MCF 10A (cell line): ENCODE results near the gene PTTG1IP2. TPM values are rescaled to one million over a fixed set of nuclear protein-coding genes. Genes with fewer than 3 reads are reported as not detected.

Experiments used
- BruUV-seq: library from RNA; stranded (reverse); fragments of 400-500 nt; replicated peaks from 2 replicates; lab custom pipeline; 2021; lab: Mats Ljungman, UMichigan
- CTCF ChIA-PET: fragments of 300-600 bp; sonication (Branson Sonifier 250); formaldehyde crosslinking; extraction: SDS; loops from one replicate; lab custom pipeline; 2021; ENCODE audit warnings: antibody characterized with exemption, inconsistent platforms; lab: Yijun Ruan, JAX
- POLR2A ChIA-PET: fragments of 300-600, 350-650 bp; sonication (Branson Sonifier 250); formaldehyde crosslinking; extraction: SDS; loops from one replicate; lab custom pipeline; 2020; ENCODE audit warnings: antibody characterized with exemption, inconsistent platforms; lab: Yijun Ruan, JAX
- DNase-seq: peaks from one replicate; pipeline ENCODE4 v3.0.0-alpha.2; 2018; ENCODE audit not compliant: unreplicated experiment
- H3K27ac Mint-ChIP-seq: one replicate; pipeline ENCODE4 v1.8.0; 2022; ENCODE audit warnings: mild to moderate bottlenecking, low read depth, mixed read lengths; ENCODE audit not compliant: unreplicated experiment
- H3K27me3 Mint-ChIP-seq: one replicate; pipeline ENCODE4 v1.8.0; 2022; ENCODE audit warnings: mixed read lengths; ENCODE audit not compliant: insufficient read depth, unreplicated experiment
- H3K36me3 Mint-ChIP-seq: one replicate; pipeline ENCODE4 v1.8.0; 2022; ENCODE audit warnings: mild to moderate bottlenecking, moderate library complexity, mixed read lengths; ENCODE audit not compliant: insufficient read depth, unreplicated experiment
- H3K4me1 Mint-ChIP-seq: one replicate; pipeline ENCODE4 v1.8.0; 2022; ENCODE audit warnings: mixed read lengths; ENCODE audit not compliant: insufficient read depth, unreplicated experiment
- H3K4me3 Mint-ChIP-seq: one replicate; pipeline ENCODE4 v1.8.0; 2022; ENCODE audit warnings: mild to moderate bottlenecking, moderate library complexity, mixed read lengths; ENCODE audit not compliant: unreplicated experiment
- H3K9me3 Mint-ChIP-seq: one replicate; pipeline ENCODE4 v1.8.0; 2022; ENCODE audit warnings: mixed read lengths; ENCODE audit not compliant: unreplicated experiment
- intact Hi-C: fragments of 100-400 bp; cut with micrococcal nuclease; formaldehyde crosslinking; loops from 2 replicates; pipeline ENCODE4 v1.14.1; 2022
- total RNA-seq: library from RNA; stranded (reverse); gene quantifications from 2 replicates; pipeline ENCODE4 v1.2.3, GENCODE V29; 2022
- TF ChIP-seq, protein P1 (sequence below): fragments of 200-600 bp; IDR thresholded peaks from one replicate; pipeline ENCODE4 v1.8.0; 2022; ENCODE audit warnings: antibody characterized with exemption, mild to moderate bottlenecking; ENCODE audit not compliant: unreplicated experiment

Gene PTTG1IP2
- total RNA-seq, 1 experiment from 2014 or later = not detected

DNA sequence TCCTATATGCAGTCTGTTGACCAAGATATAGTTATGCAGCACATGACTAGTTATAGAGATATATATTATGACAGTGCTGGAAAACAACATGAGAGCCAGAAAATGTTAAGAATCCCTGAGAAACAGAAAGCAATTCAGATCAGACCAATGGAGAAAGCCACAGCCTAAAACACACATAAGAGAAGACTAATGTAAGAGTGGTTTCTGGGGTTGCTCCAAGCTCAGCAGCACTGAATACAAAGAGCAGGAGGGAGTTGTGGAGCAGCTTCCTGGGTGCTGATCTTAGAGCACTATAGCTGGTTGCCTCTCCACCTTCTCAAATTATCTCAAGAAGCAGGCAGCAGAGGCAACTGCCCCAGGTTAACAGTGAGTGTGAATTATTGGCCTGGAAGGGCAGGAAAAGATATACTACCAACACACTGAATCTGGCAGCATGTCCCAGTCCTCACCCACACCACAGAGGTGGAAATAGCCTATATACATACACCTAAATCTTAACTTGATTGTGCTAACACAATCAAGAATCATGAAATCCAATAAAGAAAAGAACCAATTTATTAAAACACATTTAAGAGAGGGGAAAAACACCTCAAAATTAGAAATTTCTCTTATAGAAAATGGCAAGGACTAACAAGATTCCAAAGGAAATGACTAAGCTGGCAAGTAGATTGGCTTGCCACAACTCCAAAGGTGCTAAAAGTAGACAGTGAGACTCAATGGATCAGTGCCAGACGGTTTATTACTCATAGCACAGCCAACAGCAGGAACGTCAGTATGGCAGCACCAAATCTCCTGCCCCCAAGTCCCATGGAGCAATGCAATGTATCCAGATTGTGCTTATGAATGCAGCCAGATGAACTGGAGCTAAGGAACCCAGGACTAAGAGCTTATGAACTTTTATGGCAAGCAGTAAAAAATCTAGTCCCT lies 5.1 kb downstream of the PTTG1IP2 start:
- H3K27ac Mint-ChIP-seq = peak overlapping the region; percentile 86
- BruUV-seq = no TSS peak
- intact Hi-C loops = no loop called here
- ChIA-PET POLR2A (interaction anchor here (0.6 to 3.2 kb wide), 6 partner anchors 17 to 343 kb away, joined by 3 to 8 read pairs (median 4); no protein-coding TSS in a partner anchor), CTCF (interaction anchor here (0.6 to 2.9 kb wide), 9 partner anchors 16 to 1697 kb away, joined by 3 to 16 read pairs (median 4); no protein-coding TSS in a partner anchor)
- DNase-seq = peak; percentile 98
- H3K4me1 Mint-ChIP-seq = peaks cover 33% of the 10 kb centered on the region
- H3K36me3 Mint-ChIP-seq = no peaks in the 10 kb centered on the region
- no peaks in the 10 kb centered on the region for H3K27me3 Mint-ChIP-seq
- no peak overlapping the region for H3K4me3 Mint-ChIP-seq
- TF ChIP-seq, protein P1, sequence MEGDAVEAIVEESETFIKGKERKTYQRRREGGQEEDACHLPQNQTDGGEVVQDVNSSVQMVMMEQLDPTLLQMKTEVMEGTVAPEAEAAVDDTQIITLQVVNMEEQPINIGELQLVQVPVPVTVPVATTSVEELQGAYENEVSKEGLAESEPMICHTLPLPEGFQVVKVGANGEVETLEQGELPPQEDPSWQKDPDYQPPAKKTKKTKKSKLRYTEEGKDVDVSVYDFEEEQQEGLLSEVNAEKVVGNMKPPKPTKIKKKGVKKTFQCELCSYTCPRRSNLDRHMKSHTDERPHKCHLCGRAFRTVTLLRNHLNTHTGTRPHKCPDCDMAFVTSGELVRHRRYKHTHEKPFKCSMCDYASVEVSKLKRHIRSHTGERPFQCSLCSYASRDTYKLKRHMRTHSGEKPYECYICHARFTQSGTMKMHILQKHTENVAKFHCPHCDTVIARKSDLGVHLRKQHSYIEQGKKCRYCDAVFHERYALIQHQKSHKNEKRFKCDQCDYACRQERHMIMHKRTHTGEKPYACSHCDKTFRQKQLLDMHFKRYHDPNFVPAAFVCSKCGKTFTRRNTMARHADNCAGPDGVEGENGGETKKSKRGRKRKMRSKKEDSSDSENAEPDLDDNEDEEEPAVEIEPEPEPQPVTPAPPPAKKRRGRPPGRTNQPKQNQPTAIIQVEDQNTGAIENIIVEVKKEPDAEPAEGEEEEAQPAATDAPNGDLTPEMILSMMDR = no peak
- H3K9me3 Mint-ChIP-seq = peaks cover 7% of the 10 kb centered on the region

DNA sequence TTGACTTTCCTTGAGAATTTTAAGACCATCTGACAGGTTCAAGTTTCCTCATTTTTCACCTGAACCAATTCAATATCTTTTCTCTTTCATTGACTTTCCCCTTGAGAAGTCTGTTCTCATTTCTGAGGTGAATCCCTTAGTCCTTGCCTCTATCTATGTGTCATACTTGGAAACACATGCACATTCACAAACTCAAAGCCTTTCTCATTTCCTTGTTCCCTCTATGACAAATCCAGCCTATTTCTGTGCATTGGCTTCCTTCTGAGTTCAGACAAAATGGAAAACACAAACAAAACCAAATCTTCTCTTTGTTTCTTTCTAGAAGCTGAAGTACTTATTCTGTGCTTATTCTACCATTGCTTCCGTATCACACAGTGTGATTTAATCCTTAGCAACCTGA lies 13.8 kb downstream of the PTTG1IP2 start:
- no peaks in the 10 kb centered on the region for H3K9me3 Mint-ChIP-seq
- H3K4me3 Mint-ChIP-seq = no peak overlapping the region
- H3K36me3 Mint-ChIP-seq = peaks cover 4% of the 10 kb centered on the region
- H3K4me1 Mint-ChIP-seq = peaks cover 4% of the 10 kb centered on the region
- POLR2A ChIA-PET = no interaction called here
- DNase-seq = no peak
- no peaks in the 10 kb centered on the region for H3K27me3 Mint-ChIP-seq
- CTCF ChIA-PET = interaction anchor here (0.9 kb wide), 1 partner anchor 11 kb away, joined by 6 read pairs; no protein-coding TSS in a partner anchor
- no peak overlapping the region for H3K27ac Mint-ChIP-seq
- TF ChIP-seq, protein P1 = no peak
- BruUV-seq = no TSS peak
- intact Hi-C loops = no loop called here

DNA sequence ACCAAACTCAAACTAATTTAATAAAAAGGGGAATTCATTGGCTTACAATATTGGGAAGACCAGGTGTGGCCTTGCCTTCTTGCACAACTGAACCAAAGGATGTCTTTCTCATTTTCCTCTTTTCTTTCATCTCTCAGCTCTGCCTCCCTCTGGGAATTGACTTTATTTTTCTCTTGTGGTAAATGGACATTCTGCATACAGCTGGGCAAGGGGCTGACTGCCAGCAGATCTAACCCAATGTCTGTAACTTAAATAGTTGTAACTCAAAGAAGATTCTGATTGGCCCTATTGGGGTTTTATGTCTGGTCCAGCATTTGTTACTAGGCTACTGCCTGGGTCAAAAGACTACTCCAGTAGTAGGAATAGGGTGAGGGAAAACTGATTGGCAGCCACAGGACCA lies 15.3 kb downstream of the PTTG1IP2 start:
- peaks cover 4% of the 10 kb centered on the region for H3K36me3 Mint-ChIP-seq
- no peak overlapping the region for H3K27ac Mint-ChIP-seq
- peaks cover 11% of the 10 kb centered on the region for H3K4me1 Mint-ChIP-seq
- ChIA-PET POLR2A (no interaction called here), CTCF (no interaction called here)
- H3K9me3 Mint-ChIP-seq = no peaks in the 10 kb centered on the region
- TF ChIP-seq, protein P1 = no peak
- no peak overlapping the region for H3K4me3 Mint-ChIP-seq
- intact Hi-C loops = no loop called here
- no peak for DNase-seq
- H3K27me3 Mint-ChIP-seq = no peaks in the 10 kb centered on the region
- BruUV-seq = no TSS peak

DNA sequence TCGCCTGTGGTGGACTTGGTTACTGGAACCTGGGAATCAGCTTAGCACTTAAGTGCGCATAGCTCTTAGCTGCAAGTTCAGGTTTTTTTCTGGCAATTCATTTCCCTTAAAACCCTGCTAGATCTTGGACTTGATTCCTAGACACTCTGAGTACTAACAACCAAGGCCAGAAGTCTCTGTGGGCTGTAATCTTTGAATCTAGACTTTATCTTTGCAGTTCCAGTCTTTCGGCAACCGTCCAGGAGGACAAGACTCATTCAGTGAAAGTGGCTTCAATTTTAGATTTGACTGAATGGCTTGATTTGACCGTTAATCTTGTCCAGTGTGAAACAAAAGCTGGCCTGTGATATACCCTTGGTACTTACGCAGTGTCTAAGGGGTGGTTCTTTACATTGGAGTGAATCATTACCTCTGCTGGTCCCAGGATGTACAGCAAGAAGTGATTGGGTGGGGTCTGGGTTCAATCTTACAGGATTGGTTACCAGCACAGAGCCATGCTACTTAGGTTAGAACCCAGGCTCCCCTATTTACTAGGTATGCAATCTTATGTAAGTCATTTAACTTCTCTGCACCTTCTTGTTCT lies 16.4 kb downstream of the PTTG1IP2 start:
- H3K9me3 Mint-ChIP-seq = no peaks in the 10 kb centered on the region
- TF ChIP-seq, protein P1 = no peak
- CTCF ChIA-PET = no interaction called here
- peaks cover 11% of the 10 kb centered on the region for H3K4me1 Mint-ChIP-seq
- no peak overlapping the region for H3K4me3 Mint-ChIP-seq
- BruUV-seq = no TSS peak
- no peak overlapping the region for H3K27ac Mint-ChIP-seq
- POLR2A ChIA-PET = interaction anchor here (0.9 kb wide), 1 partner anchor 20 kb away, joined by 3 read pairs; no protein-coding TSS in a partner anchor
- DNase-seq = no peak
- intact Hi-C loops = no loop called here
- peaks cover 4% of the 10 kb centered on the region for H3K36me3 Mint-ChIP-seq
- no peaks in the 10 kb centered on the region for H3K27me3 Mint-ChIP-seq
